IMR-90 (cell line): ENCODE results near the gene RAB34. TPM values are rescaled to one million over a fixed set of nuclear protein-coding genes. Genes with fewer than 3 reads are reported as not detected.
A peak's percentile ranks its signal among the peaks of the same experiment; 100 is the strongest.

Experiments
- ATAC-seq: fragments of 200-7000 bp; cut with Tn5 transposase; 2 replicates; pipeline ENCODE4 v1.9.1; 2020; ENCODE audit warnings: low read depth, mild to moderate bottlenecking, moderate library complexity
- BruUV-seq: library from RNA; stranded (reverse); fragments of 400-500 nt; replicated peaks from 2 replicates; lab custom pipeline; 2021; lab: Mats Ljungman, UMichigan
- CTCF ChIA-PET: fragments of 300-600 bp; formaldehyde crosslinking; extraction: SDS; loops from one replicate; lab custom pipeline; 2021; ENCODE audit warnings: antibody characterized with exemption; lab: Yijun Ruan, JAX
- POLR2A ChIA-PET: fragments of 300-600 bp; sonication (Branson Sonifier 250); formaldehyde crosslinking; loops from one replicate; lab custom pipeline; 2022; ENCODE audit warnings: antibody characterized with exemption; ENCODE audit not compliant: unreplicated experiment; lab: Charles Lee
- DNase-seq: peaks from one replicate; pipeline ENCODE4 v3.0.0; 2013
- H2AFZ ChIP-seq: replicated peaks from 2 replicates; pipeline ENCODE3; 2013; ENCODE audit warnings: low read length, mild to moderate bottlenecking; ENCODE audit not compliant: poor library complexity
- H2AK5ac ChIP-seq: 2 replicates; pipeline ENCODE4 v1.6.1; 2013; ENCODE audit warnings: low read depth, low read length, inconsistent platforms
- H2AK9ac ChIP-seq: replicated peaks from 2 replicates; pipeline ENCODE3; 2013; ENCODE audit warnings: mild to moderate bottlenecking, low read depth, low read length, moderate library complexity; ENCODE audit not compliant: poor library complexity
- H2BK120ac ChIP-seq: 2 replicates; pipeline ENCODE4 v1.6.1; 2013; ENCODE audit warnings: low read depth, low read length, inconsistent platforms
- H2BK15ac ChIP-seq: 3 replicates; pipeline ENCODE4 v1.6.1; 2013; ENCODE audit warnings: low read depth, low read length, inconsistent platforms
- H2BK20ac ChIP-seq: 2 replicates; pipeline ENCODE4 v1.6.1; 2013; ENCODE audit warnings: low read depth, mild to moderate bottlenecking, inconsistent platforms, low read length, moderate library complexity
- H2BK5ac ChIP-seq: 2 replicates; pipeline ENCODE4 v1.6.1; 2013; ENCODE audit warnings: mild to moderate bottlenecking, low read depth, low read length, inconsistent platforms; ENCODE audit not compliant: poor library complexity, severe bottlenecking
- H3K14ac ChIP-seq: replicated peaks from 2 replicates; pipeline ENCODE4 v1.6.1; 2013; ENCODE audit warnings: low read depth, low read length, inconsistent platforms
- H3K18ac ChIP-seq: 2 replicates; pipeline ENCODE4 v1.6.1; 2013; ENCODE audit warnings: low read depth, low read length, control low read depth
- H3K23ac ChIP-seq: 2 replicates; pipeline ENCODE4 v1.6.1; 2013; ENCODE audit warnings: low read depth, low read length, inconsistent platforms
- H3K27ac ChIP-seq: 2 replicates; pipeline ENCODE4 v1.5.1; 2013; ENCODE audit warnings: mild to moderate bottlenecking, control low read depth, low read length; ENCODE audit not compliant: insufficient read depth
- H3K27me3 ChIP-seq: 2 replicates; pipeline ENCODE4 v1.6.1; 2013; ENCODE audit warnings: low read length; ENCODE audit not compliant: control insufficient read depth, insufficient read depth
- H3K36me3 ChIP-seq: 2 replicates; pipeline ENCODE4 v1.6.1; 2013; ENCODE audit warnings: low read length, mixed read lengths; ENCODE audit not compliant: control insufficient read depth, insufficient read depth
- H3K4ac ChIP-seq: 2 replicates; pipeline ENCODE4 v1.6.1; 2013; ENCODE audit warnings: low read depth, low read length, inconsistent platforms
- H3K4me1 ChIP-seq: 2 replicates; pipeline ENCODE4 v1.6.1; 2013; ENCODE audit warnings: low read length, mixed read lengths; ENCODE audit not compliant: control insufficient read depth, insufficient read depth
- H3K4me2 ChIP-seq: 2 replicates; pipeline ENCODE4 v1.6.1; 2013; ENCODE audit warnings: low read depth, mild to moderate bottlenecking, control low read depth, low read length, moderate library complexity
- H3K4me3 ChIP-seq: 2 replicates; pipeline ENCODE4 v1.5.1; 2013; ENCODE audit warnings: low read depth, mild to moderate bottlenecking, control low read depth, low read length, moderate library complexity; ENCODE audit not compliant: insufficient read depth
- H3K56ac ChIP-seq: 2 replicates; pipeline ENCODE4 v1.6.1; 2013; ENCODE audit warnings: low read length, inconsistent platforms; ENCODE audit not compliant: insufficient read depth; ENCODE audit errors: extremely low read depth
- H3K79me1 ChIP-seq, 2 experiments: 2 replicates each; pipeline ENCODE4 v1.6.1; 2013; ENCODE audit warnings: low read length in 2 of 2, inconsistent platforms in 1 of 2, low read depth in 1 of 2
- H3K9ac ChIP-seq: 2 replicates; pipeline ENCODE4 v1.6.1; 2013; ENCODE audit warnings: low read depth, low read length, control low read depth
- H3K9me1 ChIP-seq: 2 replicates; pipeline ENCODE4 v1.6.1; 2013; ENCODE audit warnings: low read length, inconsistent platforms; ENCODE audit not compliant: insufficient read depth
- H3K9me3 ChIP-seq: 2 replicates; pipeline ENCODE4 v1.6.1; 2013; ENCODE audit warnings: low read length; ENCODE audit not compliant: control insufficient read depth, insufficient read depth
- H4K20me1 ChIP-seq: 2 replicates; pipeline ENCODE4 v1.6.1; 2013; ENCODE audit warnings: low read length, inconsistent platforms; ENCODE audit not compliant: insufficient read depth
- H4K5ac ChIP-seq: 2 replicates; pipeline ENCODE4 v1.6.1; 2013; ENCODE audit warnings: mild to moderate bottlenecking, low read depth, low read length, control low read depth
- H4K8ac ChIP-seq, 2 experiments: 2 replicates each; pipeline ENCODE4 v1.6.1; 2013; ENCODE audit warnings: low read depth in 2 of 2, low read length in 2 of 2, control low read depth in 1 of 2, inconsistent platforms in 1 of 2
- H4K91ac ChIP-seq: 2 replicates; pipeline ENCODE4 v1.6.1; 2013; ENCODE audit warnings: low read depth, low read length, inconsistent platforms; ENCODE audit not compliant: insufficient read depth
- FOS ChIP-seq: fragments of 150-350 bp; IDR thresholded peaks from 2 replicates; pipeline ENCODE4 v1.6.1; 2016; ENCODE audit warnings: low read depth, low read length
- MAFK ChIP-seq: IDR thresholded peaks from 2 replicates; pipeline ENCODE4 v1.6.1; 2012; ENCODE audit warnings: low read depth, low read length, improper control_type of control experiment
- MAZ ChIP-seq: IDR thresholded peaks from 2 replicates; pipeline ENCODE4 v1.6.1; 2012; ENCODE audit warnings: low read depth, mild to moderate bottlenecking, low read length, improper control_type of control experiment, moderate library complexity, borderline replicate concordance
- POLR2A ChIP-seq: IDR thresholded peaks from 2 replicates; pipeline ENCODE4 v1.6.1; 2012; ENCODE audit warnings: mild to moderate bottlenecking, low read depth, low read length
- RCOR1 ChIP-seq: IDR thresholded peaks from 2 replicates; pipeline ENCODE4 v1.6.1; 2012; ENCODE audit warnings: mild to moderate bottlenecking, low read length, improper control_type of control experiment; ENCODE audit not compliant: insufficient replicate concordance
- WGBS, 2 experiments: methylation state at CpG; one replicate each; pipeline versions ENCODE4 v1.1.5 to v1.1.7; 2013; ENCODE audit warnings: missing lambda C conversion rate in 2 of 2; ENCODE audit not compliant: insufficient read length in 1 of 2; ENCODE audit errors: extremely low coverage in 2 of 2; 5-methylcytosine and 5-hydroxymethylcytosine counted together
- dilution Hi-C: fragments of 300-500 bp; cut with HindIII; formaldehyde crosslinking; loops from one replicate; pipeline ENCODE4 v1.14.3; 2018; ENCODE audit warnings: low sequenced_read_pairs; ENCODE audit not compliant: unreplicated experiment
- in situ Hi-C: fragments of 300-500 bp; cut with MboI; formaldehyde crosslinking; loops from 3 replicates; pipeline ENCODE4 v1.14.3; 2019; ENCODE audit warnings: low sequenced_read_pairs, inconsistent platforms, mixed read lengths
- intact Hi-C: fragments of 100-400 bp; cut with micrococcal nuclease; formaldehyde crosslinking; loops from 2 replicates; pipeline ENCODE4 v1.10.0; 2022
- polyA plus RNA-seq, 3 experiments: library from polyadenylated mRNA; depleted of rRNA; stranded (reverse); fragments of >200 nt; gene quantifications; 2 replicates each; pipeline ENCODE4 v1.2.3, GENCODE V29; 2012; ENCODE audit warnings: low replicate concordance in 1 of 3
- total RNA-seq: library from RNA; depleted of rRNA; stranded (reverse); fragments of >200 nt; gene quantifications from 2 replicates; pipeline ENCODE4 v1.2.3, GENCODE V29; 2012

Gene RAB34
- total and polyA plus RNA-seq, 2 of the 4 experiments (the other 2 are of a cell fraction) = 351 to 387 TPM

- TF ChIP-seq POLR2A = no peak
Measured at GRCh38 chr17:28748852-28749515, 31.3 kb upstream of the RAB34 start (continued).

GRCh38 chr17:28747801-28748750, 30.4 kb upstream of the RAB34 start:
- 93% methylated on average over 5 of the region's 18 CpGs; no CpG with 5 or more reads in 1 of the 2 experiments for WGBS, 2 experiments
- in situ Hi-C loops = no loop called here

More at GRCh38 chr17:28747801-28748750, 30.4 kb upstream of the RAB34 start:
- intact Hi-C loops (no loop called here), dilution Hi-C loops (no loop called here)
- H2AK9ac ChIP-seq = no peak overlapping the region
- H3K4me2 ChIP-seq = no peak overlapping the region
- no peak overlapping the region for H3K18ac ChIP-seq
- peaks cover 8% of the 10 kb centered on the region; the same call in 1 of the 2 replicates for H3K9me1 ChIP-seq
- no peak overlapping the region for H2BK20ac ChIP-seq
- peaks cover 55% of the 10 kb centered on the region for H3K36me3 ChIP-seq
- no peak for DNase-seq
- no peak overlapping the region for H3K56ac ChIP-seq
- H2AFZ ChIP-seq = no peak overlapping the region
- no peak overlapping the region for H3K9ac ChIP-seq
- H3K4ac ChIP-seq = no peak overlapping the region
- H3K27ac ChIP-seq = no peak overlapping the region
- no peak for ATAC-seq
- no peak overlapping the region for H4K8ac ChIP-seq
- H2BK5ac ChIP-seq = no peak overlapping the region
- peaks cover 20 to 69% of the 10 kb centered on the region in 2 experiments for H3K79me1 ChIP-seq
- no peaks in the 10 kb centered on the region for H3K9me3 ChIP-seq
- H4K5ac ChIP-seq = no peak overlapping the region
- no peak overlapping the region for H2AK5ac ChIP-seq
- H2BK15ac ChIP-seq = no peak overlapping the region
- 0 out of 2 replicates have a peak overlapping the region, but pooled peaks have one; percentile 11 for H3K23ac ChIP-seq
- H4K20me1 ChIP-seq = peaks cover 83% of the 10 kb centered on the region
- no peak overlapping the region for H3K14ac ChIP-seq
- POLR2A ChIA-PET = interaction anchor here (1.7 kb wide), 1 partner anchor 21 kb away, joined by 6 read pairs; no protein-coding TSS in a partner anchor
- CTCF ChIA-PET = interaction anchor here (0.7 to 5.4 kb wide), 3 partner anchors 15 to 20 kb away, joined by 3 to 60 read pairs (median 3); partner anchors contain the start of genes NEK8 and TLCD1
- no peak overlapping the region for H2BK120ac ChIP-seq
- no peak for TF ChIP-seq RCOR1
- no peak for TF ChIP-seq FOS
- no peak for TF ChIP-seq MAZ
- TF ChIP-seq MAFK = no peak
- no peak overlapping the region for H3K4me3 ChIP-seq
- peaks cover 13% of the 10 kb centered on the region for H3K4me1 ChIP-seq
- H4K91ac ChIP-seq = no peak overlapping the region
- no TSS peak for BruUV-seq
- H3K27me3 ChIP-seq = no peaks in the 10 kb centered on the region
